Eye (tissue), 1 donor: ENCODE data around the gene STX4.

Source experiments
- DNase-seq: peaks from one replicate; pipeline ENCODE4 v3.0.0-alpha.2; 2015

The STX4 gene

DNA sequence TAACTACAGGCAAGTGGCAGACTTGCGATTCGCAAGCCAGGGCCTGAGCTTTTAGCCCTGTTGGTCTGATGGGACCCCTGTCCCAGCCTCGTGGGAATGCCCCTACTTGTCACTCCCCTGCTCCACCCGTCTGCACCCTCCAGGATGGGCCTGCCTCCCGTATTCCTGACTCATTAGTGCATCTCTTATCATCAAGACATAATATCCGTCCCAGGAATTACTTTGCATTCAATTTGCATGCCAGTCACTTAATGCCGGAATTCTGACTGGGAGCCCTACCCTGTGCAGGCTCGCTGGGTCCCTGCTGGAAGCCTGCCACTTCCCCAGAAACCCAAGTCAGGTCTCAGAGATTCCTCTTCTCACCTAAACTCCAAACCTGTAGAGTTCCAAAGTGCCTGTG, 52.1 kb downstream of the STX4 start:
- no peak for DNase-seq

GRCh38 chr16:31085873-31086628, 52.7 kb downstream of the STX4 start:
- peak; percentile 33 for DNase-seq

DNA sequence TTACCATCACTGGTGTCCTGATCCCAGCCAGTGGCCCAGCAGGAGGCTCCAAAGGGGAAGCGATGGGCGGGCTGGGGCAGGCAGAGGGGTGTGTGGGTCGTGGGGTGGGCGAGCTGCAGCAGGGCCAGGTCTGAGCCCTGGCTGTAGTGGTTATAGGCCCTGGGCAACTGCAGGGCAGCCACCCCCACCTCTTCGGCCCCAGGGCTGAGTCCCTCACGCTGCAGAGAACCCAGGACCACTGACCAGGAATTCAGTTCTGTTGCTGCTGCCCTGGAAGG, 53.2 kb downstream of the STX4 start:
- no peak for DNase-seq

- no peak for DNase-seq
Measured at GRCh38 chr16:31087481-31087880, 54.1 kb downstream of the STX4 start.

- DNase-seq: no peak
Measured at GRCh38 chr16:31087971-31088370, 54.6 kb downstream of the STX4 start.

DNA sequence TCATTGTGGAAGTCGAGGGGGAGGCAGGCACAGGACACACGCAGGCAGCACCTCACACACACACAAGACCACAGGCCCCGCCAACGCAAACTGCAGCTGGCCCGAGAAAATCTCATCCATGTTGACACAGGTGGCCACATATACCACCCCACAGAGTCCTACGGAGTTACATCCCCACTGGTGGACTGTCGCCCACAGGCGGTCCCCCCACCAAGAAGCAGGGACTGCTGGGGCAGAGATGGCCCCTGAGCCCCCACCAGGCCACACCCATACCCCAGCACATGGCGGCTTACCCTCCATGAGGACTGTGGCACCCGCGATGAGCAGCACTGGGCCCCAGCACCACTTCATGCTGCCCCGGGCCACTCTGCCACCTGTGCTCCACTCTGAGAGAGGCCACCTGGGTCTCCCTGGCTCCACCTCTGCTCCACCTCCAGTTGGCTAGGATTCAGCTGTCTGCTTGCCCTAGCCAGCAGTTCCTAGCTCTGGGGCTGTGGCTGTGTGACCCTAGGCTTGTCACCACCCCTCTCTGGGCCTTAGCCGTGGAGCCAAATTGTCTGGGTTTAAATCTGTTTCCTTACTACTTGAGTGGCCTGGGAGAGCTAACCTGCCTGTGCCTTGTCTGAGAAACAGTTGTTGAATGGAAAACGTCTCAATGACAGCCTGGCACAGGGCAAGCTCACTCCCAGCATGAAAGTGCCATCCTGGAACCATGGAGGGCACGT, 55.3 kb downstream of the STX4 start, which contains the start of gene PRSS53:
Gene PRSS53, minus strand, starts transcription at position 485 of the 725 bp plus-strand sequence. Its CDS starts 134 bp downstream, at position 351.
- DNase-seq: no peak

DNA sequence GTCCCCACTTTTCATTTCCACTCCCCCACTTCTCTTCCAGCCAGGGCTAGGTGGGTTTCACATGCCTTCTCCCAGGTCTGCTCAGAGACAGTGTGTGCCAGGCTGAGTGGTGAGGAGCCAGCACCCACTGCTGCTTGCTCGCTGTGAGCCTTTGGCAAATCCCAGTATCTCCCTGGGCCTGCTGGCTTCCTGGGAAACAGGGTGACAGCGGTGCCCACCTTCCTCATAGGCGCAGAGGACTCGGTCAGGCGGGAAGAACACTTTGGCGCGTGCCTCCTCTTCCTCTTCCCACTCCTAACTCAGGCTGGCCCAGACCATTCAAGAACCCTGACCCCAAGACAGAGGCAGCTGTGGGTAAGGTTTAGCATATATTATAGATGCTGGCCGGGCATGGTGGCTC, 55.8 kb downstream of the STX4 start:
- no peak for DNase-seq
